ENCODE data around the gene PIGO.

Gene PIGO

DNA sequence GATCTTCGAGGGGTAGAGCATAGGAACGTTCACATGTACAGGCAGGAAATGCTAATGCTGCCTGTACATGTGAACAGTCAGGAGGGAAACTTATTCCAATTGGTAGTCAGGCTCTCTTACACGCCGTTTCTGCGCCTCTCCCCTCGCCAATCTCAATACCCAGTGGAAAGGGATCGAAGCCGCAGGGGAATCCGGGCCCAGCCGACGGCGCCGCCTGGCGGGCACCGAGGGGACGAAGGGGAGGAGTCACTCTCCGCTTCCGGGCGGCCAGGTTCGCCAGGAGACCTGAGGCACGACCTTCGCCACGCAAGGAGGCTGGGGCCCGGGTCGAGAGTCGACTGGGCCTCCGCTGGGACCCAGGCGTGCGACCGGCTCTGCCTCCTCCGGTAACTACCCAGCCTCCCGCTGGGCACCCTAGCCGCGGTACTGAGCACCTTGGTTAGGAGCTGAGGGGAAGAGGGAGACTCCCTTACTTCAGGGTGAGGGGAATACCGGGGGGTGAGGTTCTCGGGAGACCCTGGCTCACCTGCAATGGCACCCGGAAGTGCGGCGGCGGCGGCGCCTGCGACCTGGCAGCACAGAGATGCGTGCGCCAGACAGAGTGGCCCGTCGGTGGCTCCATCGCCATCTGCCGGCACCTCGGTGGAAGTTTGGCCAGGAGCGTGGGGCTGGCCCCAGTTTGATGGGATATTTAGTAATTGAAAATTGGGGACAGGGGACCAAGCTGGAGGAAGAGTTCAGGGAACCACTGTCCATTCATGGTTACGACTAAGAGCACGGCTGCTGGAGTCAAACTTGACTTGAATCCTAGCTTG is at the start of gene PIGO:
Gene PIGO, minus strand, starts transcription at position 557 of the 815 bp plus-strand sequence. CDS start 1,026 bp downstream, outside the sequence.
- no peak for DNase-seq (ENCODE audit: low read depth in 2 of 2)

- no peak for DNase-seq (ENCODE audit: low read depth in 2 of 2)
These were observed 45.6 kb upstream of the PIGO start for GRCh38 chr9:35142037-35142436.

GRCh38 chr9:35140093-35140492 is 43.7 kb upstream of the PIGO start:
- DNase-seq (ENCODE audit: low read depth in 2 of 2): no peak

- no peak for DNase-seq (ENCODE audit: low read depth in 2 of 2)
These were observed 40.5 kb upstream of the PIGO start for GRCh38 chr9:35136866-35137265.

- DNase-seq (ENCODE audit: low read depth in 2 of 2): no peak
These were observed 39.6 kb upstream of the PIGO start for GRCh38 chr9:35135988-35136387.

DNA sequence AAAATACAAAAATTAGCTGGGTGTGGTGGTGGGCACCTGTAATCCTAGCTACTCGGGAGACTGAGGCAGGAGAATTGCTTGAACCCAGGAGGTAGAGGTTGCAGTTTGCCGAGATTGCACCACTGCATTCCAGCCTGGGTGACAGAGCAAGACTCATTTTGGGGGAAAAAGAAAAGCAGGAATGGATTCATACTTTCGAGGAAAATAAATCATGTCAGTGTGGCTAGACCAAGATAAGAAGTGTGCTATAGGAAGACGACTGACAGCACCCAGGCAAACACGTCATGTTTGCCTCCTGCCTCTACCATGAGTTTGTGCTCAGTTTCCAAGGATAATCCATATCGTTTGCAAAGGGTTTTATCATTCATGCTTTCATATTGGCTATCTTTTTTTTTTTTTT is 38.5 kb upstream of the PIGO start:
- no peak for DNase-seq (ENCODE audit: low read depth in 2 of 2)

DNA sequence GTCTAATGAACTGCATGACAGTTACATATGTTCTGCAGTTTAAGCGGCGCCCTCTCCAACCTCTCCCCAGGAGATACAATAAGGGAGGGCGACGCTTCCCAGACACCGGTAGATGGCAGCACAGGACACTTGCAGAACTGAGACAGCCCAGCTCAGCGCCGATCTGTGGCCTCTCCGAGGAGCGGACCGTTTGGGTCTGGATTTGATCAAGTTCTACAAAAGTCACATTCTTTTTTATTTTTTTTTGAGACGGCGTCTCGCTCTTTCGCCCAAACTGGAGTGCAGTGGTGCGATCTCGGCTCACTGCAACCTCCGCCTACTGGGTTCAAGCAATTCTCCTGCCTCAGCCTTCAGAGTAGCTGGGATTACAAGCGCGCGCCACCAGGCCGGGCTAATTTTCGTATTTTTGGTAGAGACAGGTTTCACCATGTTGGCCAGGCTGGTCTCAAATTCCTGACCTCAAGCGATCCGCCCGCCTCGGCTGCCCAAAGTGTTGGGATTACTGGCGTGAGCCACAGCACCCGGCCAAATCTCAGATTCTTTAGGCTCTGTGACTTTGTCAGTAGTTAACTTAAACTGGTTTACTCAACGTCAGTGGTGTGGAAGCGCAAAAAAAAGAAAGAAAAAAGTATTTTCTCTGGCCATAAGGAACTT is 20.6 kb upstream of the PIGO start:
- peak; percentile 88 to 89 for DNase-seq (ENCODE audit: low read depth in 2 of 2)

- DNase-seq (ENCODE audit: low read depth in 2 of 2): no peak
These were observed 20.1 kb upstream of the PIGO start for GRCh38 chr9:35116539-35116897.

DNA sequence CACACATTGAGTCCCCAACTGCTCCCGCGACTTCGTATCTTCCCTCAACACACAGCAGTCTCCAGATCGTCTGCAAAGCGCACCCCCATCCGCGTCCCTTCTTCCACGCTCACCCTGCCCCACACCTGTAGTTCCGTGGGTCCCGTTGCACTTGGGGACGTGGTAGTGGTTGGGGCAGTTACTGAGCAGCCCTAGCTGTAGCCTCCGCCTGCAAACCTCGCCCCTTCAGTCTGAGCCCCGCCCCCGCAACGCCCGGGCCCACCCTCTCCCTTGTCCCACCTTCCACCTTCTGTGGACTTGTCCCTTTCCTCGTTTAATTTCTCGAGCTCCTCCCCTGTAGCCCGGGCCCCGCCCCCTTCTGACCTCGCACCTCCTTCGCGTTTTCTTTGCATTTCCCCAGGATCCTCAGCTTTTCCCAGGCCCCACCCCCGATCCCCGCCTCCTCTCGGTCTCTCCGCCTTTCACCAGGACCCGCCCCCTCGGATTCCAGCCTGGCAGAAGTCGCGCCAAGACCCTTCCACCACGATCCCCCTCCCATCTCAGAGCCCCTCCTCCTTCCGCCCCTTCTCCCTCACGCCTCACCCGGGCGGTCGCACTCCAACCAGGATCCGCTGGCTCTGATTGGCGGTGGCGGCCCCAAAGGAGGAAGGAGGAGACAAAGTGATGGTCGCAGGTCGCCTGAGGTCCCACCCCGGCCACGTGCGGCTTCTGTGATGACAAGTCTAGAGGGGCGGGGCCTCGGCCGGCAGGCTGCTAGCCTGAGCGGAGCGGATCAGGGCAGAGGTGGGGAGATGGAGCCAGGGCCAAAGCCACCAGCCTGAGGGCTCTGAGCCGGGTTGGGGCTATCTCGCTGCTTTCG is 19.5 kb upstream of the PIGO start, which contains the start of gene ATOSB:
Gene ATOSB, minus strand, starts transcription at position 183 of the 859 bp plus-strand sequence. CDS start 7,588 bp downstream, outside the sequence.
- peak; percentile 95 for DNase-seq (ENCODE audit: low read depth in 2 of 2)

DNA sequence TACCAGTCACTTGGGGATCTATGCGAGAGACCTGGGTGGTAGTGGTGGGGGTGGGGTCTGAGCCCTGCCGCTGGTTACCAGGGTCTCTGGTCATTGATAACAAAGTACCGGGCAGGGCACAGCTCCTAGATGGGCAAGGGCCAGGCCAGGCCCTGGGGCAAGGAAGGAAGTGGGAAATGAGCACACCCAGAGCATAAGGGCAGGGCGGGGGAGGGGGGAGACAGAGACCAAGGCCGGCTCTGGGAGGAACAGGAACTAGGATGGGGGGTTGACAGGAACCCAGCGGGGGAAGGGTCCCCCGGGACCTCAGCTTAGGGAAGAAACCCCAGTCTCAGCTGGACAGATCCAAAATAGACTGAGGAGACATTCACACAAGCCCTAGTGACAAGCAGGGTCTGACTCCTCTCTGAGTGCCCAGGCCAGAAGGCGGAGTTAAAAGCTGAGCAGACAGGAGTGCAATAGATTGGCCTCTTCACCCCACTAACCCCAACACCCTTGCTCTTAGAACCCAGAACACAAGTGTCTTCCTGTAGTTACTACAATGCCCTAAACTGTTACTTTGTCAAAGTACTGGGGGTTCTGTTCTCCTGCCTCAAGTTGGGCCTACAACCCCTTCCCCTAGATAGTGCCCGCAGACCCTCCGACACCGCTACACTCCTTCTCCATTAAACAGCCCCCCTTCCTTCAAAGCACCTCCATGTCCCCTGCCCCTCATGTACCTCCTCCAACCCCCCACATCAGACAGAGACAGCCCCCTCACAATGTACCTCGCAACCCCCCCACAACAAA is 18.6 kb upstream of the PIGO start:
- no peak for DNase-seq (ENCODE audit: low read depth in 2 of 2)

GRCh38 chr9:35114113-35114839 is 17.9 kb upstream of the PIGO start:
- DNase-seq (ENCODE audit: low read depth in 2 of 2): peak; percentile 92 to 93

GRCh38 chr9:35112257-35113020 is 16.0 kb upstream of the PIGO start:
- DNase-seq (ENCODE audit: low read depth in 2 of 2): no peak

DNA sequence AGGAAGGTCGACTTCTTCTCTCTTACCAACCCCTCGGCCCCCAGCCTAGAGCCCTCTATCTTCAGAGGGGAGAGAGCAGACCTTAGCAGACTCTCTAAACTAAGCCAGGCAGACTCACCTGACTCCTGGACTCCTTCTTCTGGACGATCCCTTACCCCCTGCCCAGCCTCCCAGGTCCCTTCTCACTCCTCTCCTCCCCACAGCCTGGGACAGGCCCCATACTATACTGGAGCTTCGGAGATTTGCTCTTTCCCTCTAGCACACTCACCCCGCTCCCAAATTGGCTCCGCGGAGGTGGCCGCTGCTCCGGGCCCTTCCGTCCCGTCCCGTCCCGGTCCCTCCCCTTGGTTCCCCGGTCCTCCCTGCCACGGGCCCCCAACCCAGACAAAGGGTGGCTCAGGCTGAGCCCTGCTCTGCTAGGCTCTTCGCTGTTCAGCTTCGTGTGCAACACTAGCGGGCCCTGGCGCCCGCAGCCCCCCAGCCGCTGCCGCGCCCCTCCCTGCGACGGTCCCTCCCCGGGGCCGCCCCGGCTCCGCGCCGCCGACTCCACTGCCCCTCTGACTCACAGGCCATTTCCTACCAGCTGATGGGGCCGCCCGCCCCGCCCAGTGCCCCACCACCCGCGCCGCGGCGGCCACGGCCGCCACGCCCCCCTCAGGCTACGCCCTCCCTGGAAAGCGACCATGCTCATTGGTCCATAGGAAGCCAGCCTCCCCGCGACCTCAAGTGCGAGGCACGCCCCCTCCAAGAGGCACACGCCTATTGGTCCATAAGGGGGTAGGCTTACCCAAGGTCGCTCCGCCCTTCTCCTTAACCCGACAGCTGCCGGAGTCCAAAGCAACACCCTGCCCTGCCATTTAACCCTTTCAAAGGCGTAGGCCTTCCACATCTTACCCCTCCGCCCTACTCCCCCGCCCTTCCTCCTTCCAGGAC is 14.9 kb upstream of the PIGO start:
- peak; percentile 97 for DNase-seq (ENCODE audit: low read depth in 2 of 2)

GRCh38 chr9:35110327-35110761 is 14.0 kb upstream of the PIGO start:
- DNase-seq (ENCODE audit: low read depth in 2 of 2): no peak

GRCh38 chr9:35108946-35109575 is 12.7 kb upstream of the PIGO start:
- DNase-seq (ENCODE audit: low read depth in 2 of 2): no peak

DNA sequence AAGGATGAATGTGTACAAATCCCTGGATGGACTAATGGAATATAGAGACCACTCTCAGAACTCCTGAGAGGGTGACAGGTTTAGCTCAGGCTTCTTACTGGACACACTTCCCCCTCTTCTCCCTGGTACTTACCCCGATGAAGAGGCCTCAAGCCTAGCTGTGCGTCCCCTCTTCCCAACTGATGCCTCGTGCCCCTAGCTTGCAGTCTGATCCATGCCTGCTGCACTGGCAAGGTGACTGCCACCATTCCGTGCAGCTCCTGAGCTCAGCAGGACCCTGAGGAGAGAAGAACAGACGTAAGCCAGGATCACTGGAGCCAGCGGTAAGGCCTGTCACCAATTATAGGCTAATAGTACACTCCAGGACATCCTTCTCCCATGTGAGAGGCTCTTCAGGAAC is 12.1 kb upstream of the PIGO start:
- no peak for DNase-seq (ENCODE audit: low read depth in 2 of 2)

DNA sequence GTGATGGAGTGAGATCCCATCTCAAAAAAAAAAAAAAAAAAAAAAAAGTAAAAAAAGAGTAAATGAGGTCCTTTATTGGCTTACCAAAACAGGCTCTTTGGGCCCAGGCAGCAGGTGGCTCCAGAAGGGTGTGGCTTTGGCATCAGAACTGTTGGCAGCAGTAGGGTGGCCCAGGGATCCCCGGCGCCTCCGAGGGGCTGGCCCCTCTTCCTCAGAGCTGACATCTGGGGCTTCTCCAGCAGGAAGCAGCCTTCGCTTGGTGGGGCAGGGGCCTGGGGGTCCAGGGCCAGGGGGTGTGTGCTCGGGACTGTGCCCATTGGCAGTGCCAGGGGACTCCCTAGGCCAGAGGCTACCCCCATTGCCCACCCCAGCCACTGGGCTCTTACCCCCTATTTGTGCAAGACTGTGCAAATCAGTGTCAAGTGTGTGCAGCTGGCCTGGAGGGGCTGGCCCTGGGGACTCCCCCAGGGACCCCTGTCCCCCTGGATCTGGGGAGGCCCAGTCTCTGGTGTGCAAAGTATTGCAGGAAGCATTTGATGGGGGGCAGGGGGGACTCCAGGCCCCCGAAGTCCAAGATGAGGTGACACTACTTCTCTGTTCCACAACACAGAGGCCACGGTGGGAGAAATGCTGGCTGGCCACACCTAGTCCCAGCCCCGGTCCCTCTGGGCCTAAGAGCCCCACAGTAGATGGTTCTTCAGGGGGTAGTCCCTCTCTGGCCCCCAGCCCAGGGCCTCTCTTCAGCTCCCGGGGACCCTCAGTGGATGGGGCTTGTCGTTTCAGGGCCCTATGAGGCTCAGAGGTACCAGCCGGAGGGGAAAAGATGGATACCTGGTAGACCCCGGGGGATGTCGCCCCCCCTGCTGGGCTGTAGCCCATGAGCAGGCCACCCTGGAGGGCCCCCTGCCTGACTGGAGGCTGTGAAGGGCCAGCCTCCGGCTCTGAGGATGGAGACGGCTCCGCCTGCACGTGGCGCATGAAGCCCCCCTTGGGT is 11.2 kb upstream of the PIGO start:
- DNase-seq (ENCODE audit: low read depth in 2 of 2): no peak
